Measurements from ENCODE around the gene FAM210B. TPM values are rescaled to one million over a fixed set of nuclear protein-coding genes. Genes with fewer than 3 reads are reported as not detected.
A peak's percentile ranks its signal among the peaks of the same experiment; 100 is the strongest.

Gene FAM210B
- total and polyA plus RNA-seq, 9 of the 15 experiments (the other 6 are each of a cell fraction or from before 2014, with no cell fraction given), result 12.1 to 87.3 (median 47.6) TPM

- Histone ChIP-seq H4K20me1 (replicated peaks; ENCODE audit: control insufficient read depth, insufficient read depth, low read length) (no peaks in the 10 kb centered on the region), H3K4me2 (ENCODE audit: insufficient read depth, low read length) (peak overlapping the region; percentile 99), H3K9me3 (replicated peaks; ENCODE audit: control insufficient read depth, insufficient read depth, low read depth, low read length) (no peaks in the 10 kb centered on the region), H3K4me1 (replicated peaks in 1 of 2; ENCODE audit: control insufficient read depth in 2 of 2, insufficient read depth in 2 of 2, low read length in 2 of 2) (peaks cover 4 to 15% of the 10 kb centered on the region in 2 experiments; a peak in 3 of 5 replicates), H3K36me3 (ENCODE audit: control insufficient read depth, insufficient read depth, low read length) (peaks cover 71% of the 10 kb centered on the region), H3K27ac (ENCODE audit: extremely low read depth, low read depth, low read length) (peak overlapping the region; percentile 99), H3K79me2 (ENCODE audit: control insufficient read depth, insufficient read depth, low read length) (peaks cover 94% of the 10 kb centered on the region), H3K4me3 (peak overlapping the region; percentile 92), H3K9me1 (ENCODE audit: control insufficient read depth, insufficient read depth, low read length) (peaks cover 3% of the 10 kb centered on the region), H2AFZ (ENCODE audit: low read depth, low read length) (no peak overlapping the region), H3K27me3 (ENCODE audit: control insufficient read depth in 2 of 2, insufficient read depth in 2 of 2, low read length in 2 of 2) (no peaks in the 10 kb centered on the region), H3K9ac (ENCODE audit: insufficient read depth in 1 of 2, low read depth in 2 of 2, low read length in 2 of 2) (peak overlapping the region; percentile 97 to 99)
- ATAC-seq, result no peak
- ChIA-PET CTCF (ENCODE audit: low intra/inter-chr PET ratio) (no interaction called here), POLR2A (interaction anchor here (0.6 to 2.3 kb wide), 8 partner anchors 8 to 32 kb away, joined by 3 to 35 read pairs (median 6); partner anchors contain the start of genes CASS4 and FAM210B)
- in situ Hi-C loops (cut with MboI), result no loop called here
- BruUV-seq (replicated peaks), result TSS peak; percentile 78
- 3% methylated on average over 10 of the region's 10 CpGs for WGBS (ENCODE audit: insufficient coverage, low coverage, missing lambda C conversion rate)
- no peak for DNase-seq (ENCODE audit: extremely low read depth in 1 of 4, low spot score in 3 of 4)
- intact Hi-C loops (cut with micrococcal nuclease), result no loop called here
- FAIRE-seq, result peak; percentile 26
- TF ChIP-seq MLX (CRISPR knock-in tag; conservative IDR thresholded peaks at IDR 0.05) (no peak), ZBTB40 (IDR thresholded peaks at IDR 0.05) (0 out of 2 replicates have a peak, but pooled peaks have one; percentile 35), ZBTB40 (CRISPR knock-in tag; IDR thresholded peaks at IDR 0.05) (no peak), ATF2 (CRISPR knock-in tag; IDR thresholded peaks at IDR 0.05) (no peak), UBTF (IDR thresholded peaks at IDR 0.05; ENCODE audit: borderline replicate concordance in 1 of 2, low read depth in 2 of 2, low read length in 2 of 2) (no peak), MYBL2 (IDR thresholded peaks at IDR 0.05; ENCODE audit: low read depth) (peak; percentile 13; the same call in 1 of the 2 replicates), MYBL2 (CRISPR knock-in tag; IDR thresholded peaks at IDR 0.05; ENCODE audit: borderline replicate concordance) (no peak)
Observed at GRCh38 chr20:56391037-56391436, 32.3 kb downstream of the FAM210B start.
